SK-N-SH (cell line): ENCODE results near the gene DOCK4. TPM values are rescaled to one million over a fixed set of nuclear protein-coding genes. Genes with fewer than 3 reads are reported as not detected.

ENCODE experiments used
- CTCF ChIA-PET: fragments of 300-600, 350-600 bp; formaldehyde crosslinking; extraction: SDS; loops from one replicate; lab custom pipeline; 2021; lab: Yijun Ruan, JAX
- POLR2A ChIA-PET: fragments of 350-600 bp; sonication (Branson Sonifier 250); formaldehyde crosslinking; extraction: SDS; loops from one replicate; lab custom pipeline; 2020; ENCODE audit warnings: antibody characterized with exemption, inconsistent platforms; lab: Yijun Ruan, JAX
- DNase-seq: peaks from one replicate; pipeline ENCODE4 v3.0.0; 2012
- H2AFZ ChIP-seq: fragments of 200-600 bp; sonication (generic); 2 replicates; pipeline ENCODE4 v1.8.1; 2016; ENCODE audit warnings: antibody characterized with exemption, mild to moderate bottlenecking, low read depth
- H3F3A ChIP-seq: fragments of 200-600 bp; sonication (generic); replicated peaks from 2 replicates; pipeline ENCODE3; 2016; ENCODE audit warnings: antibody characterized with exemption, mild to moderate bottlenecking; ENCODE audit not compliant: insufficient read depth
- H3K27ac ChIP-seq, 2 experiments: fragments of 200-500 bp in 1 of 2; fragments of 200-600 bp in 1 of 2; sonication (Bioruptor generic) in 1 of 2; sonication (generic), shearing (Covaris generic) in 1 of 2; 2 replicates each; pipeline versions ENCODE4 v1.5.1 to v1.6.1; 2014 to 2016; ENCODE audit warnings: low read depth in 2 of 2, inconsistent platforms in 1 of 2, low read length in 1 of 2, mild to moderate bottlenecking in 1 of 2, mixed read lengths in 1 of 2
- H3K27me3 ChIP-seq: fragments of 200-600 bp; sonication (generic), shearing (Covaris generic); 2 replicates; pipeline ENCODE4 v1.6.1; 2016; ENCODE audit warnings: mixed run types; ENCODE audit not compliant: insufficient read depth
- H3K36me3 ChIP-seq, 2 experiments: fragments of 200-500 bp in 1 of 2; fragments of 200-600 bp in 1 of 2; sonication (Bioruptor generic) in 1 of 2; sonication (generic) in 1 of 2; replicated peaks in 1 of 2; 2 replicates each; pipeline versions ENCODE3 to v1.5.1; 2014 to 2016; ENCODE audit warnings: low read length in 1 of 2, mild to moderate bottlenecking in 1 of 2; ENCODE audit not compliant: insufficient read depth in 2 of 2, control insufficient read depth in 1 of 2
- H3K4me1 ChIP-seq, 2 experiments: fragments of 200-500 bp in 1 of 2; fragments of 200-600 bp in 1 of 2; sonication (Bioruptor generic) in 1 of 2; sonication (generic), shearing (Covaris generic) in 1 of 2; 2 replicates each; pipeline versions ENCODE4 v1.5.1 to v1.6.1; 2014 to 2016; ENCODE audit warnings: low read depth in 1 of 2, low read length in 1 of 2, mixed run types in 1 of 2; ENCODE audit not compliant: insufficient read depth in 2 of 2, control insufficient read depth in 1 of 2
- H3K4me2 ChIP-seq: fragments of 200-600 bp; sonication (generic), shearing (Covaris generic); 2 replicates; pipeline ENCODE4 v1.6.1; 2017; ENCODE audit warnings: mixed run types
- H3K4me3 ChIP-seq, 2 experiments: fragments of 200-500 bp in 1 of 2; fragments of 200-600 bp in 1 of 2; sonication (Bioruptor generic) in 1 of 2; sonication (generic), shearing (Covaris generic) in 1 of 2; 2 replicates each; pipeline versions ENCODE4 v1.5.1 to v1.8.1; 2014 to 2016; ENCODE audit warnings: low read depth in 2 of 2, inconsistent platforms in 1 of 2, low read length in 1 of 2, mild to moderate bottlenecking in 1 of 2, mixed read lengths in 1 of 2, moderate library complexity in 1 of 2
- H3K79me2 ChIP-seq: fragments of 200-600 bp; sonication (generic); 2 replicates; pipeline ENCODE4 v1.8.1; 2017; ENCODE audit warnings: mild to moderate bottlenecking; ENCODE audit not compliant: insufficient read depth
- H3K9ac ChIP-seq: fragments of 200-600 bp; sonication (generic); 2 replicates; pipeline ENCODE4 v1.6.1; 2017; ENCODE audit warnings: mixed run types
- H3K9me2 ChIP-seq: fragments of 200-600 bp; sonication (generic); 2 replicates; pipeline ENCODE4 v1.6.1; 2017; ENCODE audit warnings: mixed run types
- H3K9me3 ChIP-seq: fragments of 200-600 bp; sonication (generic); 2 replicates; pipeline ENCODE4 v1.6.1; 2017; ENCODE audit warnings: mixed run types, mild to moderate bottlenecking, moderate library complexity
- H4K20me1 ChIP-seq: fragments of 200-600 bp; sonication (generic); 2 replicates; pipeline ENCODE4 v1.6.1; 2017; ENCODE audit warnings: mild to moderate bottlenecking, mixed run types; ENCODE audit not compliant: insufficient read depth
- ELF1 ChIP-seq: IDR thresholded peaks from 2 replicates; pipeline ENCODE4 v1.4.0; 2012
- EP300 ChIP-seq, 2 experiments: IDR thresholded peaks; 2 replicates each; pipeline versions ENCODE4 v1.4.0 to v1.6.1; 2012; ENCODE audit warnings: borderline replicate concordance in 1 of 2, low read depth in 1 of 2, low read length in 1 of 2
- FOSL2 ChIP-seq: IDR thresholded peaks from 2 replicates; pipeline ENCODE4 v1.4.0; 2012; ENCODE audit warnings: low read depth, mild to moderate bottlenecking, moderate library complexity, borderline replicate concordance
- MEF2A ChIP-seq: IDR thresholded peaks from 2 replicates; pipeline ENCODE4 v1.4.0; 2012; ENCODE audit warnings: low read depth, borderline replicate concordance
- MXI1 ChIP-seq: IDR thresholded peaks from 2 replicates; pipeline ENCODE4 v1.6.1; 2012; ENCODE audit warnings: mild to moderate bottlenecking, low read depth, low read length, improper control_type of control experiment
- SMC3 ChIP-seq: IDR thresholded peaks from 2 replicates; pipeline ENCODE4 v1.6.1; 2012; ENCODE audit warnings: low read depth, low read length, improper control_type of control experiment
- TAF1 ChIP-seq: IDR thresholded peaks from 2 replicates; pipeline ENCODE4 v1.6.1; 2012; ENCODE audit warnings: low read depth, mild to moderate bottlenecking, low read length, moderate library complexity, borderline replicate concordance
- WGBS: methylation state at CpG from one replicate; pipeline ENCODE4 v1.1.6; 2017; ENCODE audit warnings: low lambda C conversion rate; 5-methylcytosine and 5-hydroxymethylcytosine counted together
- polyA plus RNA-seq, 3 experiments: library from polyadenylated mRNA; depleted of rRNA; stranded (reverse); fragments of >200 nt; gene quantifications; 2 replicates each; pipeline ENCODE4 v1.2.3, GENCODE V29; 2012
- TF ChIP-seq, protein P1 (sequence below): IDR thresholded peaks from 2 replicates; pipeline ENCODE4 v1.4.0; 2012; ENCODE audit warnings: low read depth, borderline replicate concordance
- TF ChIP-seq, protein P2 (sequence below): IDR thresholded peaks from 2 replicates; pipeline ENCODE4 v1.4.0; 2012; ENCODE audit warnings: low read depth, borderline replicate concordance
- TF ChIP-seq, protein P3 (sequence below): fragments of 200-600 bp; sonication (generic); IDR thresholded peaks from 2 replicates; pipeline ENCODE4 v1.6.1; 2017; ENCODE audit warnings: antibody characterized with exemption, mild to moderate bottlenecking, moderate library complexity
- TF ChIP-seq, protein P4 (sequence below): fragments of 150-350 bp; IDR thresholded peaks from 2 replicates; pipeline ENCODE4 v1.6.1; 2017; ENCODE audit warnings: antibody characterized with exemption, low read length, low read depth, borderline replicate concordance
- TF ChIP-seq, protein P5 (sequence below): IDR thresholded peaks from 2 replicates; pipeline ENCODE4 v1.4.0; 2012; ENCODE audit warnings: low read depth
- TF ChIP-seq, protein P6 (sequence below): IDR thresholded peaks from 2 replicates; pipeline ENCODE4; 2012
- TF ChIP-seq, protein P7 (sequence below): fragments of 150-350 bp; IDR thresholded peaks from 2 replicates; pipeline ENCODE4 v1.6.1; 2016; ENCODE audit warnings: mild to moderate bottlenecking, low read depth, low read length

Gene DOCK4
- polyA plus RNA-seq, 1 of the 3 experiments (the other 2 are of a cell fraction), result 8.5 TPM

DNA sequence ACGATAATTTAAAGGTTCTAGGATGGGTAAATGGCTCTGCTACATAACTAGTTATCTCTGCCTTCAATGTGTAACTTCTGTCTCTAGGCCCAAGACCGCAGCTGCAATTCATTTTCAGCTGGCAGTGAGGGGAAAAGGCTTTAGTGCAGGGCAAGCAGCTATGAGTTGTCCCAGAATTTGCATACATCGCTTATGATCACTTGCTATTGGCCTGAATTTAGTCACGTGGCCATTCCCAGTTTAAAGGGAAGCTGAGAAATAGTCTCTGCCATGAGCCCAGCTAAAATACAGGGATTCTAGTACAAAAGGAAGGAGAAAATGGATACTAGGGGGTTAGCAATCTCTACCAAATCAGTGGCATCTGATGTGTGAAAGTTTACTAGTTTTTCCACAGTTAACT is 498.1 kb downstream of the DOCK4 start:
- H4K20me1 ChIP-seq, result no peaks in the 10 kb centered on the region
- POLR2A ChIA-PET, result no interaction called here
- CTCF ChIA-PET, result interaction anchor here (0.6 to 1.6 kb wide), 4 partner anchors 14 to 32 kb away, joined by 3 to 4 read pairs (median 4); no protein-coding TSS in a partner anchor
- H3K4me2 ChIP-seq, result no peak overlapping the region
- no peaks in the 10 kb centered on the region for H3K79me2 ChIP-seq
- TF ChIP-seq, protein P1, sequence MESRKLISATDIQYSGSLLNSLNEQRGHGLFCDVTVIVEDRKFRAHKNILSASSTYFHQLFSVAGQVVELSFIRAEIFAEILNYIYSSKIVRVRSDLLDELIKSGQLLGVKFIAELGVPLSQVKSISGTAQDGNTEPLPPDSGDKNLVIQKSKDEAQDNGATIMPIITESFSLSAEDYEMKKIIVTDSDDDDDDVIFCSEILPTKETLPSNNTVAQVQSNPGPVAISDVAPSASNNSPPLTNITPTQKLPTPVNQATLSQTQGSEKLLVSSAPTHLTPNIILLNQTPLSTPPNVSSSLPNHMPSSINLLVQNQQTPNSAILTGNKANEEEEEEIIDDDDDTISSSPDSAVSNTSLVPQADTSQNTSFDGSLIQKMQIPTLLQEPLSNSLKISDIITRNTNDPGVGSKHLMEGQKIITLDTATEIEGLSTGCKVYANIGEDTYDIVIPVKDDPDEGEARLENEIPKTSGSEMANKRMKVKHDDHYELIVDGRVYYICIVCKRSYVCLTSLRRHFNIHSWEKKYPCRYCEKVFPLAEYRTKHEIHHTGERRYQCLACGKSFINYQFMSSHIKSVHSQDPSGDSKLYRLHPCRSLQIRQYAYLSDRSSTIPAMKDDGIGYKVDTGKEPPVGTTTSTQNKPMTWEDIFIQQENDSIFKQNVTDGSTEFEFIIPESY, result no peak
- TF ChIP-seq, protein P2, sequence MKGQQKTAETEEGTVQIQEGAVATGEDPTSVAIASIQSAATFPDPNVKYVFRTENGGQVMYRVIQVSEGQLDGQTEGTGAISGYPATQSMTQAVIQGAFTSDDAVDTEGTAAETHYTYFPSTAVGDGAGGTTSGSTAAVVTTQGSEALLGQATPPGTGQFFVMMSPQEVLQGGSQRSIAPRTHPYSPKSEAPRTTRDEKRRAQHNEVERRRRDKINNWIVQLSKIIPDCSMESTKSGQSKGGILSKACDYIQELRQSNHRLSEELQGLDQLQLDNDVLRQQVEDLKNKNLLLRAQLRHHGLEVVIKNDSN, result peak; percentile 54
- TF ChIP-seq, protein P3, sequence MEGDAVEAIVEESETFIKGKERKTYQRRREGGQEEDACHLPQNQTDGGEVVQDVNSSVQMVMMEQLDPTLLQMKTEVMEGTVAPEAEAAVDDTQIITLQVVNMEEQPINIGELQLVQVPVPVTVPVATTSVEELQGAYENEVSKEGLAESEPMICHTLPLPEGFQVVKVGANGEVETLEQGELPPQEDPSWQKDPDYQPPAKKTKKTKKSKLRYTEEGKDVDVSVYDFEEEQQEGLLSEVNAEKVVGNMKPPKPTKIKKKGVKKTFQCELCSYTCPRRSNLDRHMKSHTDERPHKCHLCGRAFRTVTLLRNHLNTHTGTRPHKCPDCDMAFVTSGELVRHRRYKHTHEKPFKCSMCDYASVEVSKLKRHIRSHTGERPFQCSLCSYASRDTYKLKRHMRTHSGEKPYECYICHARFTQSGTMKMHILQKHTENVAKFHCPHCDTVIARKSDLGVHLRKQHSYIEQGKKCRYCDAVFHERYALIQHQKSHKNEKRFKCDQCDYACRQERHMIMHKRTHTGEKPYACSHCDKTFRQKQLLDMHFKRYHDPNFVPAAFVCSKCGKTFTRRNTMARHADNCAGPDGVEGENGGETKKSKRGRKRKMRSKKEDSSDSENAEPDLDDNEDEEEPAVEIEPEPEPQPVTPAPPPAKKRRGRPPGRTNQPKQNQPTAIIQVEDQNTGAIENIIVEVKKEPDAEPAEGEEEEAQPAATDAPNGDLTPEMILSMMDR, result no peak
- peaks cover 0 to 12% of the 10 kb centered on the region in 2 experiments; a peak in 1 of 4 replicates for H3K4me1 ChIP-seq
- no peaks in the 10 kb centered on the region for H3K9me3 ChIP-seq
- DNase-seq, result no peak
- no peaks in the 10 kb centered on the region for H3K27me3 ChIP-seq
- no peak overlapping the region for H3K4me3 ChIP-seq
- H3K36me3 ChIP-seq, result no peaks in the 10 kb centered on the region
- peaks cover 9% of the 10 kb centered on the region for H3F3A ChIP-seq
- 52% methylated on average over 4 of the region's 4 CpGs for WGBS
- H3K9ac ChIP-seq, result no peak overlapping the region
- H3K9me2 ChIP-seq, result no peaks in the 10 kb centered on the region
- 0 out of 2 replicates have a peak overlapping the region, but pooled peaks have one; percentile 19 for H2AFZ ChIP-seq
- H3K27ac ChIP-seq, result no peak overlapping the region

DNA sequence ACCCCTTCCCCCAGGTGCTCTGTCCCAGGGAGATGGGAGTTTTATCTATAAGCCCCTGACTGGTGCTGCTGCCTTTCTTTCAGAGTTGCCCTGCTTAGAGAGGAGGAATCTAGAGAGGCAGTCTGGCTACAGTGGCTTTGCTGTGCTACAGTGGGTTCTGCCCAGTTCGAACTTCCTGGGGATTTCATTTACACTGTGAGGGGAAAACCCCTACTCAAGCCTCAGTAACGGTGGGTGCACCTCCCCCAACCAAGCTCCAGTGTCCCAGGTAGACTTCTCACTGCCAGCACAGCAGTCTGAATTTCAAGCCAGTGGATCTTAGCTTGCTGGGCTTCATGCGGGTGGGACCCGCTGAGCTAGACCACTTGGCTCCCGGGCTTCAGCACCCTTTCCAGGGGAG is 500.4 kb downstream of the DOCK4 start:
- H3K9me2 ChIP-seq, result no peaks in the 10 kb centered on the region
- no peak for DNase-seq
- H3K27me3 ChIP-seq, result no peaks in the 10 kb centered on the region
- no peak overlapping the region for H3K27ac ChIP-seq
- H3K9me3 ChIP-seq, result no peaks in the 10 kb centered on the region
- no peak overlapping the region for H2AFZ ChIP-seq
- TF ChIP-seq SMC3, result no peak
- TF ChIP-seq, protein P2, result no peak
- no peak for TF ChIP-seq MXI1
- no peak for TF ChIP-seq FOSL2
- TF ChIP-seq, protein P4, sequence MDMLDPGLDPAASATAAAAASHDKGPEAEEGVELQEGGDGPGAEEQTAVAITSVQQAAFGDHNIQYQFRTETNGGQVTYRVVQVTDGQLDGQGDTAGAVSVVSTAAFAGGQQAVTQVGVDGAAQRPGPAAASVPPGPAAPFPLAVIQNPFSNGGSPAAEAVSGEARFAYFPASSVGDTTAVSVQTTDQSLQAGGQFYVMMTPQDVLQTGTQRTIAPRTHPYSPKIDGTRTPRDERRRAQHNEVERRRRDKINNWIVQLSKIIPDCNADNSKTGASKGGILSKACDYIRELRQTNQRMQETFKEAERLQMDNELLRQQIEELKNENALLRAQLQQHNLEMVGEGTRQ, result no peak
- TF ChIP-seq, protein P5, sequence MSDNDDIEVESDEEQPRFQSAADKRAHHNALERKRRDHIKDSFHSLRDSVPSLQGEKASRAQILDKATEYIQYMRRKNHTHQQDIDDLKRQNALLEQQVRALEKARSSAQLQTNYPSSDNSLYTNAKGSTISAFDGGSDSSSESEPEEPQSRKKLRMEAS, result no peak
- TF ChIP-seq, protein P6, sequence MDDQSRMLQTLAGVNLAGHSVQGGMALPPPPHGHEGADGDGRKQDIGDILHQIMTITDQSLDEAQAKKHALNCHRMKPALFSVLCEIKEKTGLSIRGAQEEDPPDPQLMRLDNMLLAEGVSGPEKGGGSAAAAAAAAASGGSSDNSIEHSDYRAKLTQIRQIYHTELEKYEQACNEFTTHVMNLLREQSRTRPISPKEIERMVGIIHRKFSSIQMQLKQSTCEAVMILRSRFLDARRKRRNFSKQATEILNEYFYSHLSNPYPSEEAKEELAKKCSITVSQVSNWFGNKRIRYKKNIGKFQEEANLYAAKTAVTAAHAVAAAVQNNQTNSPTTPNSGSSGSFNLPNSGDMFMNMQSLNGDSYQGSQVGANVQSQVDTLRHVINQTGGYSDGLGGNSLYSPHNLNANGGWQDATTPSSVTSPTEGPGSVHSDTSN, result no peak
- TF ChIP-seq MEF2A, result no peak
- TF ChIP-seq, protein P7, sequence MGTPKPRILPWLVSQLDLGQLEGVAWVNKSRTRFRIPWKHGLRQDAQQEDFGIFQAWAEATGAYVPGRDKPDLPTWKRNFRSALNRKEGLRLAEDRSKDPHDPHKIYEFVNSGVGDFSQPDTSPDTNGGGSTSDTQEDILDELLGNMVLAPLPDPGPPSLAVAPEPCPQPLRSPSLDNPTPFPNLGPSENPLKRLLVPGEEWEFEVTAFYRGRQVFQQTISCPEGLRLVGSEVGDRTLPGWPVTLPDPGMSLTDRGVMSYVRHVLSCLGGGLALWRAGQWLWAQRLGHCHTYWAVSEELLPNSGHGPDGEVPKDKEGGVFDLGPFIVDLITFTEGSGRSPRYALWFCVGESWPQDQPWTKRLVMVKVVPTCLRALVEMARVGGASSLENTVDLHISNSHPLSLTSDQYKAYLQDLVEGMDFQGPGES, result no peak
- no peak for TF ChIP-seq EP300 (IDR thresholded peaks at IDR 0.05; ENCODE audit: borderline replicate concordance in 1 of 2, low read depth in 1 of 2, low read length in 1 of 2)
- TF ChIP-seq ELF1, result no peak
- TF ChIP-seq, protein P1, result no peak
- TF ChIP-seq TAF1, result no peak
- H3K4me3 ChIP-seq, result no peak overlapping the region
- H4K20me1 ChIP-seq, result no peaks in the 10 kb centered on the region
- WGBS, result 68% methylated on average over 5 of the region's 5 CpGs
- ChIA-PET CTCF (no interaction called here), POLR2A (no interaction called here)
- no peak overlapping the region for H3K4me2 ChIP-seq
- H3F3A ChIP-seq, result no peaks in the 10 kb centered on the region
- no peaks in the 10 kb centered on the region for H3K36me3 ChIP-seq
- H3K79me2 ChIP-seq, result no peaks in the 10 kb centered on the region
- H3K4me1 ChIP-seq, result no peaks in the 10 kb centered on the region
- H3K9ac ChIP-seq, result no peak overlapping the region
